H1 (cell line): Measurements from ENCODE around the gene KCNQ1.

Source experiments
- CEBPB ChIP-seq: IDR thresholded peaks from 2 replicates; pipeline ENCODE4 v1.6.1; 2012; ENCODE audit warnings: low read depth, low read length
- CTCF ChIP-seq, 3 experiments: IDR thresholded peaks; 1 replicate in 2 of 3; 2 replicates in 1 of 3; pipeline versions ENCODE4 v1.5.1 to v1.6.1; 2011; ENCODE audit warnings: low read length in 3 of 3, mild to moderate bottlenecking in 3 of 3, inconsistent platforms in 2 of 3, low read depth in 1 of 3, moderate library complexity in 1 of 3; ENCODE audit not compliant: insufficient read depth in 1 of 3; ENCODE audit errors: control extremely low read depth in 1 of 3
- EP300 ChIP-seq, 2 experiments: IDR thresholded peaks; 1 replicate in 1 of 2; 2 replicates in 1 of 2; pipeline ENCODE4 v1.6.1; 2011 to 2012; ENCODE audit warnings: low read depth in 2 of 2, low read length in 2 of 2, mild to moderate bottlenecking in 2 of 2, borderline replicate concordance in 1 of 2, inconsistent platforms in 1 of 2, moderate library complexity in 1 of 2
- EZH2 ChIP-seq: fragments of 200-600 bp; sonication (generic); IDR thresholded peaks from 2 replicates; pipeline ENCODE4 v1.7.1; 2012; ENCODE audit warnings: low read depth, mild to moderate bottlenecking, moderate library complexity, low read length, inconsistent platforms; ENCODE audit not compliant: severe bottlenecking
- FOSL1 ChIP-seq: IDR thresholded peaks from 2 replicates; pipeline ENCODE4 v1.6.1; 2011; ENCODE audit warnings: mild to moderate bottlenecking, low read depth, low read length, moderate library complexity; ENCODE audit not compliant: insufficient read depth
- HDAC6 ChIP-seq: IDR thresholded peaks from one replicate; pipeline ENCODE4 v1.7.1; 2012; ENCODE audit warnings: low read depth, mild to moderate bottlenecking, inconsistent platforms, low read length, moderate library complexity
- NANOG ChIP-seq: IDR thresholded peaks from 2 replicates; pipeline ENCODE4 v1.6.1; 2011; ENCODE audit warnings: low read length, low read depth, mild to moderate bottlenecking, inconsistent platforms; ENCODE audit not compliant: insufficient read depth, poor library complexity, severe bottlenecking
- PHF8 ChIP-seq: fragments of 200-600 bp; sonication (generic); conservative IDR thresholded peaks from 2 replicates; pipeline ENCODE4 v1.7.1; 2012; ENCODE audit warnings: low read depth, mild to moderate bottlenecking, inconsistent platforms, low read length, moderate library complexity
- POLR2A ChIP-seq, 2 experiments: IDR thresholded peaks; 1 replicate in 1 of 2; 2 replicates in 1 of 2; pipeline ENCODE4 v1.6.1; 2011; ENCODE audit warnings: low read depth in 2 of 2, low read length in 2 of 2, mild to moderate bottlenecking in 2 of 2; ENCODE audit errors: control extremely low read depth in 1 of 2
- POU5F1 ChIP-seq: IDR thresholded peaks from 2 replicates; pipeline ENCODE4 v1.6.1; 2011; ENCODE audit warnings: low read depth, mild to moderate bottlenecking, low read length, moderate library complexity
- SUZ12 ChIP-seq: fragments of 200-600 bp; sonication (generic); IDR thresholded peaks from 2 replicates; pipeline ENCODE4 v1.6.1; 2012; ENCODE audit warnings: mild to moderate bottlenecking, inconsistent platforms, low read length, moderate library complexity, mixed read lengths

GRCh38 chr11:2524446-2525165 lies 79.8 kb downstream of the KCNQ1 start:
- TF ChIP-seq PHF8 (no peak), CTCF (IDR thresholded peaks at IDR 0.05; ENCODE audit: control extremely low read depth in 1 of 3, insufficient read depth in 1 of 3, low read depth in 1 of 3, low read length in 3 of 3) (no peak), NANOG (no peak), EZH2 (no peak), POLR2A (IDR thresholded peaks at IDR 0.05; ENCODE audit: control extremely low read depth in 1 of 2, low read depth in 2 of 2, low read length in 2 of 2) (no peak), SUZ12 (no peak), CEBPB (no peak), EP300 (IDR thresholded peaks at IDR 0.05; ENCODE audit: borderline replicate concordance in 1 of 2, low read depth in 2 of 2, low read length in 2 of 2) (no peak), POU5F1 (no peak), HDAC6 (no peak), FOSL1 (no peak)
